ENCODE data around the gene TTBK1.
A peak's percentile ranks its signal among the peaks of the same experiment; 100 is the strongest.

Gene TTBK1

DNA sequence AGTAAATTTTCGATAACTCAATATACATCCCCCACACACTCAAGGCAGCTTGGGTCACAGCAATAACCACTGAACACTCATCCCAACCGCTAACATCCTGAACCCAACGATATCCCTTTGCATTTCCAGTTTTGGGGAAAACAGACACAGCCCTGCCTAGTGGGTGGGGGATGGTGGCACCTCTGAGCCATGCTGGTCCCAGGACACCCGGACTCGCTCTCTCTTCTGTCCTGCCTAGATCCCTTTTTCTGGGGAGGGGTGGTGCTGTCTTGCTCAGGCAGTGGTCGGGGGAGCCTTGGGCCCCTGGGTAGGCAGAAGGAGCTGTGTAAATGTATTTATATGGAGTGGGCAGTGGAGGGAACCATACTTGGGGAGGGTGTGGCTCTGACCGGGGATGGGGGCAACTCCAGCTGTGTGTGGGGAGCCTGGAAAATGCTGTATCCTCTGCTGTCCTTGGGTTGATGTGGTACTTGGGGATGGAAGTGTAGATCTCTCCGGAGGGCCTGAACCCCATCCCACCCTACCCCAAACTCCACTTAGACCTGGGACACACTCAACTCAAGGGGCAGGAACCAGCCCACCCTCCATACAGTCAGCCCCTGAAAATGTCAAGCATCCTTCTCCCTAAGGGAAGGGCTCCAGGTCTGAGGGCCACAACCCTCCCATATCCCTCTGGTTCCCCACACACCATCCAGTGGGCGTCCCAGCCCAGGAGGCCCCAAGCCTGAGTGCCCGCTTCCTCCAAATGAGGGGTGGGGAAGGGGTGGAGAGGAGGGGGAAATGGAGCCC lies 31.0 kb downstream of the TTBK1 start:
- peak; percentile 10 for DNase-seq

- DNase-seq: no peak
Observed at GRCh38 chr6:43274916-43275597, 31.8 kb downstream of the TTBK1 start.

DNA sequence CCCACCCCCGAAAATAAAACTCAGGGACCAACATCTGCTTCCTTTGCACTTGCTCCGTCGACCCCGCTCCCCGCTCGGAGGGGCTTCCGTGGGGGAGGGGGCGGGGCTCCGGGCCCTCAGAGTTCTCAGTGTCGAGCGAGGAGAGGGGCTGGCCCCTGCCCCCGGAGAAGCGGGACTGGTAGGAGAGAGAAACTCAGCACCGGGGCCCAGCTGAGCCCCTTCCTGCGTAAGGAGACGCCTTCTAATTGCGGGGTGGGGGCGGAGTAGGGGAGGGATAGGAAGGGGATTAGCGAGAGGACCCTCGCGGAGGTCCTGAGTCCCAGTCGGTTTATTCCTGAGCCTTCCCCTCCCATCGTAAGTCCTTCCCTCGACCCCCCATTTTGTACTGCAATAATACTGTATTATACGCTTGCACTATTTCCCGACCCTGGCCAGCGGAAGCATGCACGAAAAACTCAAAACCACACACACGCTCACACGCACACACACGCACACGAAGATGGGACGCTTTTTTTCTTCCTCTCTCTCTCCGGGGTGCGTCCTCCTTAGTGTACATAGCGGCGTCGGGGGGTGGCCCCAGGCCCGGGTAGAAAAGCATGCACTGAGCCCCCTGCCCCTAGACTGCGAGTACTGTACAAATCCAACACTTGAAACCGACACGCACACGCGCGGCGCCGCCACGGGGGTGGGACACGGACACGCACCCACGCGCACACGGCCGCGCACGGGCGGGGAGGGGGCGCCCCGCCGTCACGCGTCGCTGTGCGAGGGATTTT lies 32.7 kb downstream of the TTBK1 start:
- no peak for DNase-seq

DNA sequence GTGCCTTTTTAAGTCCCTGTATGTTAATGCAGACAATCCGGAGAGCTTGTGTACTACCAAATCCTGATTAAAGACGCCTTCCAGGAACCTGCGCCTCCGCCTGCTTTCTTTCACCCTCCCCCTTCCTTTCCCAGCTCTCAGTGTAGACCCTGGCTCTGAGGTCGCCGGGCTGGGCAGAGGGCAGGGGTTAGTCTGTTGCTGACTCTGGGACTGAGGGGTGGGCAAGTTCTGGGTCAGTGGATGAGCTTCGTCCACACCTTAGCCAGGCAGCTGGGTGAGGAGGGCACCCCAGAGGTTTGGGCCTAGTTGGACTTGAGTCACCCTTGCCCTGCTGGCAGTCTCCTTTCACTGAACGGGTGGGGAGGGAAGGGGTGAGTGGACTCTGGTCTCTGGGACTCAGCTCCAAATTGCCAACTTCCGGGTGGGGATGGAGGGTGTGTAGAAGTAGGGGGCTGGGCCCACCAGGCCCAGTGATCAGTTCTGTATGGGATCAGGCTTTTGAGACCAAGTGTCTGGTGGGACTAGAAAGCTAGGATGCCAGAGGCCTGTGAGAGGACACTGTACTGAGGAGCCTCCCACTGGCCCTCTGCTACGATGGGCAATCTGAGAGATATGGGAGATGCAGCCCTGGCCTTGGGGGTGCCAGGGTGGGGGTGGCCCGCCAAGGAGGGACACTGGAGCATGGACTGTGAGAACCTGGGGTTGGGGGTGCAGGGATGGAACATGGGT lies 33.5 kb downstream of the TTBK1 start:
- DNase-seq: no peak

DNA sequence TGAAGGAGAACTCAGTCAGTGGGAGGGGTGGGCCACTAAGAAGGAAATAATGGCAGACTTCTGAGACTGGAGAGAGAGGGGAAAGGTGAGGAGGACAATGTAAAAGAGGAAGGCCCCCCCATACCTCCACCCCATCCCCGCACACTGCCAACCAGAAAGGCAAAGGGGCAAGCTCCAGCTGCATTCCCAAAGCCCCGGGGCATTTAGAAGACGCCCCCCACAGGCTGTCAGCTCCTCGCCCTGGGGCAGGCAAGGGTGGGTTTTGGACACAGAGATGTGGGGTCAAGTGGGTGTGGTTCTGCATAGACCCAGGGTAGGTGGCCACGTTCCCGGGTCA lies 34.0 kb downstream of the TTBK1 start:
- DNase-seq: no peak

DNA sequence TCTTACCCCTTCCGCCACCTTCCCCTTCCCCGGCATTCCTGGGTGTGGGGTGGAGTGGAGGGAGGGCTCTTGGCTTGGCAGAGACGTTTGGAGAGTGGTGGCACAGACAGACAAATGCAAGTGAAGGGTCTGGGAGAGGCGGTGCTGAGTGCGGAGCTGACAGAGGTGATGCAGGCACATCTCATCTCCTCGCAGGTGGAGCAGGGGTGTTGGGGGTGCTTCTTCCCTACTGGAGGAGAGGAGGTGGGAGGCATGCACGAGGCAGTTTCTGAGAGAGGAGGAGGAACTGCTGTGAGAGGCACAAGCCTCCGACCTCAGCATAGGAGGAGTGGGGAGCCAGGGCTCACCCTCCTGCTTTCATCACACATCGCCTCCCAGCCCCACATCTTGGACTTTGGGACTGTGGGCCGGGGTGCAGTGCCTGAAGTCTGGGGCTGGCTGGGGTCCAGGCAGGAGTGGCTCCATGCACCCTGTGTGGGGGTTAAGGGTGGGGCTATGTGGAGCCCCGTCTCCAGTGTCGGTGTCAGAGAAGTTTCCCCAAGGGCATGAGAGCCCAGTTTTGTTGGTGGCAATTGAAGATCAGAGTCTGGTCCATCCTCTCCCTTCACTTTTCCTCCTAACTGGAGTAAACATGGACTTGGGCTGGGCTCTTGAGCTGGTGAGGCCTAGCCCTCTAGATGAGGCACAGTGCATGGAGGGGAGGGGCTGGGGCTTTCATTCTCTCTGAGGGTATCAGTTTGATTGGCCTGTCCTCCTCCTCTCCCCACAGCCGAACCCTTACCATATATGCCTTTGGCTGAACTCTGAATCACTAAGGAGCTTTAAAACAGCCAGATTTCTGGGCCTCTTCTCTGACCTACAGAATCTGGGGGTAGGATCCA lies 34.6 kb downstream of the TTBK1 start:
- no peak for DNase-seq

DNA sequence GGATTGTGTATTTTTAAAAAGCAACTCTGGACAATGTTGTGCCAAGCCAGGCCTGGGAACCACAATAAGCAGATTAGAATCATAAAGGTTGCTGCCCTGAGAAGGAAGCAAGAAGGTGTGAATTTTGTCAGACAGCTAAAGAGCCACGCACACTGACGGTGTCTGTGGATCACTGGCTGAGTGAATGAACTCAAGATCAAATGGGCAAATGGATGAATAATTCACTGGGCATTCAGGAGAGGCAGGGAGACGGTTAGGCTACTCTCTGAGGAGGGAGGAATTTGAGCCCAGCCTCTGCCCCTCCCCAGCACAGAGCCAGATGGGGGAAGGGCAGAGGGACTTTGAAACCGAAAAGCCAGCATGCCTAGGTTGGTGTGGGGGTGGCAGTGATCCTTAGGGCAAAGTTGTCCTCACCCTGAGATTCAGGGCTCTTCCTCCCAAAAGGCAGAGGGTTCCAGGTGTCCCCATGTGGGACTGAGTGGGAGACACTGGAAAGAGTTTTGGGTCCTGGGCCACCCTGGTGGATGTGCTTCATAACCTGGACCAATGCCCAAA lies 35.3 kb downstream of the TTBK1 start:
- DNase-seq: no peak

DNA sequence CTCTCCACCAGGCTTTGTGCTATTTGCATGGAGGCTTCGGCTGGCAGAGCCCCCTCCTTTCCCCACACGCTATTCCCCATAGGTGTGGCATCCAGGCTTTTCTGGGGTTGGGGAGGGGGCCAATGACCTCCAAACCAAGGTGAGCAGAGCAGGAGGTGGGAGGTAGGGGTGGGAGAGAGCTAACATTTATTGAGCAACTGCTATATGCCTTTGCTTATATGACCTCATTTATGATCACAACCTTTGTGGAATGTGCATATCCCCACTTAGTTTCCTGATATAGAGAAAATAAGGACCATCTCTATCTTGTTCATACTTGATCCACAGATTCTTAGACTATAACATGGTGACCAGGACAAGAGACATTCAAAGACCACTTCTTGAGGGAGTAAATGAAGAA lies 37.0 kb downstream of the TTBK1 start:
- DNase-seq: no peak

- DNase-seq: no peak
Observed at GRCh38 chr6:43282060-43282459, 38.8 kb downstream of the TTBK1 start.

DNA sequence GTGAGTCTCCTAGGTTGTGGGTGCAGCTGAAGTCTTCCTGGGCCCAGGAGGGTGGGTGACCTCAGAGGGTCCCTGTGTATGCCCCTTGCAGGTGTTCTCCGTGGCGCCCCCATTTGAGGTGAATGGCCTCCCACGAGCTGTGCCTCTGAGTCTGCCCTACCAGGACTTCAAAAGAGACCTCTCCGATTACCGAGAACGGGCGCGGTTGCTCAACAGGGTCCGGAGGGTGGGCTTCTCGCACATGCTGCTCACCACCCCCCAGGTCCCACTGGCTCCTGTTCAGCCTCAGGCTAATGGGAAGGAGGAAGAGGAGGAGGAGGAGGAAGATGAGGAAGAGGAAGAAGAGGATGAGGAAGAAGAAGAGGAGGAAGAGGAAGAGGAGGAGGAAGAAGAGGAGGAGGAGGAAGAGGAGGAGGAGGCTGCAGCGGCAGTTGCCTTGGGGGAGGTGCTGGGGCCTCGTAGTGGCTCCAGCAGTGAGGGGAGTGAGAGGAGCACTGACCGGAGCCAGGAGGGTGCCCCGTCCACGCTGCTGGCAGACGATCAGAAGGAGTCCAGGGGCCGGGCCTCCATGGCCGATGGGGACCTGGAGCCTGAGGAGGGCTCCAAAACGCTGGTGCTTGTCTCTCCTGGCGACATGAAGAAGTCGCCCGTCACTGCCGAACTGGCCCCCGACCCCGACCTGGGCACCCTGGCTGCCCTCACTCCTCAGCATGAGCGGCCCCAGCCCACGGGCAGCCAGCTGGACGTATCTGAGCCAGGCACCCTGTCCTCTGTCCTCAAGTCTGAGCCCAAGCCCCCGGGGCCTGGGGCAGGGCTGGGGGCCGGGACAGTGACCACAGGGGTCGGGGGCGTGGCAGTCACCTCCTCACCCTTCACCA lies 39.6 kb downstream of the TTBK1 start:
- DNase-seq: no peak

DNA sequence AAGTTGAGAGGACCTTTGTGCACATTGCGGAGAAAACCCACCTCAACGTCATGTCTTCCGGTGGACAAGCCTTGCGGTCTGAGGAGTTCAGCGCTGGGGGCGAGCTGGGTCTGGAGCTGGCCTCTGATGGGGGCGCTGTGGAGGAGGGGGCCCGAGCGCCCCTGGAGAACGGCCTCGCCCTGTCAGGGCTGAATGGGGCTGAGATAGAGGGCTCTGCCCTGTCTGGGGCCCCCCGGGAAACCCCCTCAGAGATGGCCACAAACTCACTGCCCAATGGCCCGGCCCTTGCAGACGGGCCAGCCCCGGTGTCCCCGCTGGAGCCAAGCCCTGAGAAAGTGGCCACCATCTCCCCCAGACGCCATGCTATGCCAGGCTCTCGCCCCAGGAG lies 40.2 kb downstream of the TTBK1 start:
- no peak for DNase-seq

- no peak for DNase-seq
Observed at GRCh38 chr6:43283905-43284304, 40.6 kb downstream of the TTBK1 start.

GRCh38 chr6:43284991-43285781 lies 41.9 kb downstream of the TTBK1 start:
- DNase-seq: peak; percentile 43

- DNase-seq: no peak
Observed at GRCh38 chr6:43285832-43286231, 42.6 kb downstream of the TTBK1 start.

DNA sequence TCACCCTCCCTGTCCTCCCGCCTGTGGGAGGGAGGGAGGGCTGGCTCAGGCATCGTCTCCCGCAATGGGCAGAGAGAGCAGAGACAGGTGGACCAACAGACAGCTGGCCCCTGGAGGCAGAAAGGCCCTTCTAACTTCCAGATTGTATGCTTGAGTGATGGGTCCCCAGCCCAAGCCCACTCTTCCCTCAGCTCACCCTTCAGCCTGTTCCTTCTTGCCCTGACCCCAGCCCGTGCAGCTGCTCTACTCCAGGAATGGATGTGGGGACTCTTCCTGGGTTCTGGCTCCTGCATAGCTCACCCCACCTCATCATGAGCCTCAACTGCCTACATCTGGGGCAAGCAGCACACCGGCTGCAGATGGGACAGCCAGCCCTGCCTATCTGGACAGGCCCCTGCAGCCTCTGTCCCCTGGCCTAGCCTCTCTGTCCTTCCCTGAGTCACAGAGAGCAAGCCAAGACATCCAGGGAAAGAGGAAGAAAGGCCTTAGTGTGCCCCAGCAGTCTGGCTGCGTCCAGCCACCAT lies 43.2 kb downstream of the TTBK1 start:
- no peak for DNase-seq

GRCh38 chr6:43286980-43287716 lies 43.9 kb downstream of the TTBK1 start:
- no peak for DNase-seq

DNA sequence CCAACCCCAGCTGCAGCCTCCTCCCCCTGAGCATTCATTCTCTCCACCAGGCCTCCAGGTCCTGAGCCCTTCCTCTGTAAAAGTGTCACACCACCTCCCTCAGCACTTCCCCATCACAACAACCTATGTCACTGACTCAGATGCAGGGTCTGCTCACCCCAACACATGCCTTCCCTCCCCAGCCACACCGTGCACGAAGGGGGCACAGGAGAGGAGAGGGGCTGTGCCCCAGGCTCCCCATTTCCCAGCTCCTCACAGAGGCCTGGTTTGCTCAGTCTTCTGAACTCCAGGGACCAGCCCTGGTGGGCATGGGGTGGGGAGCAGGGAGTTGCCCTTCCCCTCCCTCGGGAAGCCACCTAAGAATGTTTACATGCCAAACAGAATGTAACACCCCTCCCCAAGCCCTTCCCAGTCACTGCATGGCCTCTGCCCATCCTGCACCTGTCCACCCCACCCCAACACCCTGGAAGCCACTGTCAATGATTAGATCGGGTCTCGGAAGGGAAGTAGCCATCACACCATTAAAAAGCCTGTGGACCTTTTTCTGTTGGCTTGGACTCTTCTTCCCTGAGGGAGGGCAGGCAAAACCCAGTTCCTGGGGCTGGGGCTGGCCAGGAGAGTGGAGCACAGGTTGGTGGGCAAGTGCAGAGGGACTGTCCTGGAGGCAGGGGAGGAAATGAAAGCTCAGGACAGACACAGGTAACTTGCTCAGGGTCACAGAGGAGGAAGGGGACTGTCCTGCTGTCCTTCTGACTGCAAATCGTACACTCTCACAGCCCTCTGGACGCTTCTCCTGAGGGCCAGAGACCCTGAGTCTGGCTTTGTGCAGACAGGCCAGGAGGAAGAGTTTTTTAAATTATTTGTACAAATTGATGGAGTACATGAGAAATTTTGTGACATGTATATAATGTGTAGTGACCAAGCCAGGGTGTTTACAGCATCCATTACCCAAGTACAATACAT lies 44.7 kb downstream of the TTBK1 start:
- peak; percentile 5 for DNase-seq

Measured in femur (tissue), 1 donor.